UCSD-AML1 (cell line): ENCODE data around the gene CX3CR1.
"Not testable (repeated sequence)": the region's sequence is repeated elsewhere in the genome, so short reads cannot be mapped to it uniquely, and the experiment has no call there.

Experiments
- DNase-seq: peaks from one replicate; lab custom pipeline; 2025; ENCODE audit not compliant: unreplicated experiment; lab: John Stamatoyannopoulos, UW

CX3CR1 gene, protein sequence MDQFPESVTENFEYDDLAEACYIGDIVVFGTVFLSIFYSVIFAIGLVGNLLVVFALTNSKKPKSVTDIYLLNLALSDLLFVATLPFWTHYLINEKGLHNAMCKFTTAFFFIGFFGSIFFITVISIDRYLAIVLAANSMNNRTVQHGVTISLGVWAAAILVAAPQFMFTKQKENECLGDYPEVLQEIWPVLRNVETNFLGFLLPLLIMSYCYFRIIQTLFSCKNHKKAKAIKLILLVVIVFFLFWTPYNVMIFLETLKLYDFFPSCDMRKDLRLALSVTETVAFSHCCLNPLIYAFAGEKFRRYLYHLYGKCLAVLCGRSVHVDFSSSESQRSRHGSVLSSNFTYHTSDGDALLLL

GRCh38 chr3:39279745-39280517 lies at the start of gene CX3CR1:
Gene CX3CR1, minus strand, starts transcription at chr3:39280036. Its CDS starts 13,527 bp downstream, at chr3:39266509.
- peak; percentile 74 for DNase-seq

DNA sequence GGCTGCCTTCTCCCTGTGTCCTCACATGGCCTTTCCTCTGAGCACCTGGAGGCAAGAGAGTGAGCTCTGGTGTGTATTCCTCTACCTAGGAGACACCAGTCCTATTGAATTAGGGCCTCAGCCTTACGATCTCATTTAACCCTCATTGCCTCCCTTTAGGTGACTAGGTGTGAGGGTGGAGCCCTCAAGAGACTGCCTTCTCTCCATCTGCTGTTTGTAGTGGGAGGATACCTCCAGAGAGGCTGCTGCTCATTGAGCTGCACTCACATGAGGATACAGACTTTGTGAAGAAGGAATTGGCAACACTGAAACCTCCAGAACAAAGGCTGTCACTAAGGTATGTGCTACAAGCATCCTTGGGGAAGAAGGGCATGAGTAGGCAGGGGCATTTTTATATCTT lies 49.7 kb upstream of the CX3CR1 start, which contains the start of gene CCR8:
Gene CCR8, plus strand, starts transcription at position 217 of the 400 bp plus-strand sequence. CDS start 2,623 bp downstream, outside the sequence.
- DNase-seq = no peak

GRCh38 chr3:39327746-39328349 lies 48.0 kb upstream of the CX3CR1 start:
- DNase-seq = no peak

DNA sequence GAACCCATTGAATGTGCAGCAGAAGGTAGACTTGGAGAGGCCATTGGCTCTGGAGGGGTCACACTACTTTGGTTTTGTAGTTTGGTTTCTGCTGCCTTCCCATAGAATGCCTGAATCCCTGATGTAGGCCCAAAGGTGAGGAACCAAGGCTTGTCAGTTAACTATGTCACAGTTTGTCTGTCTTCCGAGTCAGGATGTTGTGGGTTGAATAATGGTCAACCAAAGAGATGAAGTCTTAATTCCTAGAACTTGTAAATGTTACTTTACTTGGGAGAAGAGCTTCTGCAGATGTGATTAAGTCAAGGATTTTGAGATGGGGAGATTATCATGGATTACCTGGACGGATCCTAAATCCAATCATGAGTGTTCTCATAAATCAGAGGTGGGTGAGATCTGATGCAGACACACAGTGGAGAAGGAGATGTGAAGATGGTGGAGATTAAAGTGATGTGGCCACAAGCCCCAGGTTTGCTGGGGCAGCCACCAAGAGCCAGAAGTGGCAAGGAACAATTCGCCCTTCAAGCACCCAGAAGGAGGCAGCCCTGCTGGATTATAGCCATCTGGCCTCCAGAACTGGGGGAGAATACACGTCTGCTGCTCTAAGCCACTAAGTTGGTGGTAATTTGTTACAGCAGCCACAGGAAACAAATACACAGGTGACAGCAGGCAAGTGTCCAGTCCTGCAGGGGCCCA lies 47.4 kb upstream of the CX3CR1 start:
- no peak for DNase-seq

GRCh38 chr3:39325236-39325635 lies 45.4 kb upstream of the CX3CR1 start:
- no peak for DNase-seq

- no peak for DNase-seq
Observed at GRCh38 chr3:39323494-39323893, 43.7 kb upstream of the CX3CR1 start.

DNA sequence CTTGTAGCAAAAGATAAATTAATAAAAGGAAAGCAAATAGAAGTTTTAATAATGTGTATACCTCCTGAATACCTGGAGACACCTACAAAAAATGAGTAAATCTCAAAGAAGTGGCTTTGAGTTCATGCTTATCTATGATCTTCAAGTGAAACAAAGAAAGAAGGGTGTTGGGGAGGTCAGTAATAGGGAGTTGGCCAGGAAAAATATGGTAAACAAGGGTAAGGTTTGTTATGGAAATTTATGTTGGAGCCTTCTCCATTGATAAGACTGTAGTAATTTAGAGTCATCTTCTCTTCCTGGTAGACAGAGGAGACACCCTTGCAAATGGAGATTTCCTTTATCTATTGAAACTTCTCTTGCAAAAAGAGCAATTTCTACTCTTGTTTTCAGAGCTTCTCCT lies 43.1 kb upstream of the CX3CR1 start:
- DNase-seq = no peak

GRCh38 chr3:39322209-39322715 lies 42.4 kb upstream of the CX3CR1 start:
- DNase-seq = not testable (repeated sequence)

- DNase-seq = not testable (repeated sequence)
Observed at GRCh38 chr3:39321574-39321983, 41.7 kb upstream of the CX3CR1 start.

- DNase-seq = no peak
Observed at GRCh38 chr3:39319249-39319648, 39.4 kb upstream of the CX3CR1 start.

DNA sequence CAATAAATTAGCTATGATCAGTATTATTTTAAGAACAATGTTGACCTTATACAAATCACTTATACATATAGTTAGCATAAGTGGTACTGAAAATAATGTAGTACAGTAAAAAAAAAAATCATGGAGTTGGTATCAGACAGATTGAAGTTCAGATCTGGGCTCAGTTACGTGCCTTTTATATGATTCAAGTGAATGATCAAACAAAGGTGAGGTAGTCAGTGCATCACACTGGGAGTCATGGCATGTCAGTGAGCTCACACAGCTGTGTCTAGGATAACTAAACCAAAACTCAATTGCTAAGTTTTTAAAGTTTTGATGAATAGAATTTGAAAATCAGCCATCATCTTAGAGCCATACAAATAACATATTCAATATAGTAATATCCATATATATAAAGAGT lies 38.5 kb upstream of the CX3CR1 start:
- no peak for DNase-seq

DNA sequence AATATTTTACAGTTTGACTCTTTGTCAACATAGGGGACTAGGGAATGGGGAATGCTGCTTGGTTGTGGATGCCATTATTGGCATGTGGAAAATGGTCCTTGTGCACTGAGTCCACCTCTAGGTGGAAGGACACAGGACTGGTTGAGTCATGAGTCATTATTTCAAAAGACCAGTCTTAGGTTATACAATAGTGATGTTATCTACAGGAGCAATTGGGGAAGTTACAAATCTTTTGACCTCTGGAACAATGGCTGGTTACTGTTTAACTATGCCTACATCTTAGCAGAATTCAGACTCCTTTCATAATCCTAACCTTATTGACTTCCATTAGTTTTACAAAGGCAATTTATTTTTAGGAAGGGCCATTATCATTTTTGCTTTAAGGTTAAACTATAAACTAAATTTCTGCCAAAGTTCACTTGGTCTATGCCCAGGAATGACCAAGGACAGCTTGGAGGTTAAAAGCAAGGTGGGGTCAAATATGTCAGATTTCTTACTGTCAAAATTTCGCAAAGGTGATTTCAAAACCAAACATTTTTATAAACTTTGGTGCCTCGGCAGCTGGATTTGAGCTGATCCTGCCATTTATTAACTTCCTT lies 37.8 kb upstream of the CX3CR1 start:
- no peak for DNase-seq

- DNase-seq = no peak
Observed at GRCh38 chr3:39315420-39315819, 35.6 kb upstream of the CX3CR1 start.

DNA sequence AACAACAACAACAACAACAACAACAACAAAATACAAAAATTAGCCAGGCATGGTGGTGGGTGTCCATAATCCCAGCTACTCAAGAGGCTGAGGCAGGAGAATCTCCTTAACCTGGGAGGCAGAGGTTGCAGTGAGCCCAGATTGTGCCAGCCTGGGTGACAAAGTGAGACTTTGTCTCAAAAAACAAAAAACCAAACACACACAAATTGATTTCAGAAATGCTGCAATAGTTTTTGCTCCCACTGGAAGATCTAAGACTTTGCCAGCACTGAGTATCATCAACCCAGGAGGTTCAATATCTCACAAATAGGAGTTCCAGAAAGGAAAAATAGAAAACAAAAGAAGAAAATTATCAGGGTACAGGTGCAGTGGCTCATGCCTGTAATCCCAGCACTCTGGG lies 33.5 kb upstream of the CX3CR1 start:
- DNase-seq = no peak

DNA sequence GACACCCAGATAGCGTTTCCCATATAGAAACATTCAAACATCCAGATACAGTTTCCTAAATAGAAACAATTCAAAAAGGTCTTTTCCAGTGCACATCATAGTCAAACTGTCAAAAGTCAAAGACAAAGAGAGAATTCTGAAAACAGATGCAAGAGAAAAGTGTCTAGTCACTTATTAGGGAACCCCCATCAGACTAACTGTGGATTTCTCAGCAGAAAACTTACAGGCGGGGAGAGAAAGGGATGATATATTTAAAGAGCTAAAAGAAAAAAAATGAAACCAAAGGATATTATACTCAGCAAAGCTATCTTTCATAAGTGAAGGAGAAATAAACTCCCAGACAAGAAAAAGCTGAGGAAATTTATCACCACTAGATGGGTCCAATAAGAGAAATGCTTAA lies 22.3 kb upstream of the CX3CR1 start:
- no peak for DNase-seq

DNA sequence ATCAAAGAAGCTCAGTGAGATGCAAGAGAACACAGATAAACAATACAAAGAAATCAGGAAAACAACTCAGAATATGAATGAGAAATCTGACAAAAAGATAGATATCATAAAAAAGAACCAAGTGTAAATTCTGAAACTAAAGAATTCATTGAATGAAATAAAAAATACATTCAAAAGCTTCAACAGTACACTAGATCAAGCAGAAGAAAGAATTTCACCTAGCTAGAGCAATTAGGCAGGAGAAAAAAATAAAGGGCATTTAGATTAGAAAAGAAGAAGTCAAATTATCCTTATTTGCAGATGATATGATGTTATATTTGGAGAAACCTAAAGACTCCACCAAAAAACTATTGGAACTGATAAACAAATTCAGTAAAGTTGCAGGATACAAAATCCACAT lies 19.4 kb upstream of the CX3CR1 start:
- DNase-seq = no peak

- no peak for DNase-seq
Observed at GRCh38 chr3:39296197-39297077, 16.6 kb upstream of the CX3CR1 start.

- DNase-seq = no peak
Observed at GRCh38 chr3:39295184-39295775, 15.4 kb upstream of the CX3CR1 start.
